B cell (primary cell): ENCODE data around the gene LRRC32. TPM values are rescaled to one million over a fixed set of nuclear protein-coding genes. Genes with fewer than 3 reads are reported as not detected.

Source experiments
- ATAC-seq: fragments of 200-7000 bp; cut with Tn5 transposase; one replicate; pipeline ENCODE4 v1.10.0; 2021; ENCODE audit warnings: low read depth, mild to moderate bottlenecking, moderate number of reproducible peaks, moderate library complexity
- CTCF ChIA-PET: fragments of 350-600 bp; sonication (Branson Sonifier 250); formaldehyde crosslinking; loops from one replicate; lab custom pipeline; 2021; ENCODE audit warnings: antibody characterized with exemption, inconsistent platforms; lab: Charles Lee
- POLR2A ChIA-PET: fragments of 350-600 bp; sonication (Branson Sonifier 250); formaldehyde crosslinking; loops from one replicate; lab custom pipeline; 2021; ENCODE audit warnings: antibody characterized with exemption; lab: Charles Lee
- DNase-seq: peaks from one replicate; pipeline ENCODE4 v3.0.0; 2013
- H2AFZ ChIP-seq: 2 replicates; pipeline ENCODE4 v1.6.1; 2012; ENCODE audit warnings: mild to moderate bottlenecking, low read depth, low read length; ENCODE audit not compliant: insufficient read depth, poor library complexity, severe bottlenecking
- H3K27ac ChIP-seq, 2 donors: 1 replicate in 1 of 2; 2 replicates in 1 of 2; pipeline ENCODE4 v1.5.1; 2012 to 2013; ENCODE audit warnings: low read length in 2 of 2, mild to moderate bottlenecking in 2 of 2, moderate library complexity in 1 of 2
- H3K27me3 ChIP-seq, 4 experiments: fragments of 200-600 bp in 1 of 4; sonication (generic) in 1 of 4; replicated peaks in 1 of 4; 1 replicate in 2 of 4; 2 replicates in 2 of 4; pipeline versions ENCODE4 v1.6.1 to v1.7.0; 2013 to 2016; ENCODE audit warnings: low read length in 3 of 4, mild to moderate bottlenecking in 2 of 4, mixed read lengths in 1 of 4, moderate library complexity in 1 of 4; ENCODE audit not compliant: insufficient read depth in 4 of 4, control insufficient read depth in 3 of 4; ENCODE audit errors: control extremely low read depth in 1 of 4
- H3K36me3 ChIP-seq, 2 experiments: replicated peaks in 1 of 2; 1 replicate in 1 of 2; 2 replicates in 1 of 2; pipeline versions ENCODE4 v1.6.1 to v1.7.1; 2013; ENCODE audit warnings: low read length in 1 of 2; ENCODE audit not compliant: insufficient read depth in 2 of 2, control insufficient read depth in 1 of 2; ENCODE audit errors: control extremely low read depth in 1 of 2, extremely low read depth in 1 of 2
- H3K4me1 ChIP-seq, 2 donors: fragments of 200-600 bp in 1 of 2; sonication (generic) in 1 of 2; 1 replicate in 1 of 2; 2 replicates in 1 of 2; pipeline versions ENCODE4 v1.5.1 to v1.6.1; 2013 to 2017; ENCODE audit warnings: low read length in 2 of 2; ENCODE audit not compliant: control insufficient read depth in 2 of 2, insufficient read depth in 2 of 2
- H3K4me2 ChIP-seq: replicated peaks from 2 replicates; pipeline ENCODE3; 2012; ENCODE audit warnings: mild to moderate bottlenecking, low read depth, low read length; ENCODE audit not compliant: poor library complexity, severe bottlenecking
- H3K4me3 ChIP-seq, 5 experiments: fragments of 200-600 bp in 1 of 5; sonication (generic) in 1 of 5; 1 replicate in 3 of 5; 2 replicates in 2 of 5; pipeline versions ENCODE4 v1.5.1 to v1.7.0; 2011 to 2016; ENCODE audit warnings: low read length in 4 of 5, mild to moderate bottlenecking in 4 of 5, low read depth in 2 of 5, control low read depth in 1 of 5, moderate library complexity in 1 of 5; ENCODE audit not compliant: insufficient read depth in 1 of 5; ENCODE audit errors: control extremely low read depth in 1 of 5, extremely low read depth in 1 of 5
- H3K79me2 ChIP-seq: fragments of 200-600 bp; sonication (generic); one replicate; pipeline ENCODE4 v1.6.0; 2016; ENCODE audit warnings: low read length; ENCODE audit not compliant: control insufficient read depth, insufficient read depth
- H3K9ac ChIP-seq: fragments of 200-600 bp; sonication (generic); 2 replicates; pipeline ENCODE4 v1.6.1; 2017; ENCODE audit warnings: mild to moderate bottlenecking, low read length, moderate library complexity
- H3K9me3 ChIP-seq, 3 donors: one replicate each; pipeline versions ENCODE4 v1.6.1 to v1.7.1; 2013; ENCODE audit warnings: low read length in 2 of 3; ENCODE audit not compliant: control insufficient read depth in 2 of 3, insufficient read depth in 1 of 3; ENCODE audit errors: control extremely low read depth in 1 of 3
- H4K20me1 ChIP-seq: 2 replicates; pipeline ENCODE4 v1.6.0; 2012; ENCODE audit warnings: mild to moderate bottlenecking, low read length; ENCODE audit not compliant: insufficient read depth, control insufficient read depth, poor library complexity, severe bottlenecking
- H3K27ac Mint-ChIP-seq: one replicate; pipeline ENCODE4 v1.8.0; 2021; ENCODE audit warnings: mixed read lengths
- H3K27me3 Mint-ChIP-seq: one replicate; pipeline ENCODE4 v1.8.0; 2021; ENCODE audit warnings: mixed read lengths
- H3K4me1 Mint-ChIP-seq: one replicate; pipeline ENCODE4 v1.8.0; 2021; ENCODE audit warnings: mixed read lengths
- H3K4me3 Mint-ChIP-seq: one replicate; pipeline ENCODE4 v1.8.0; 2021; ENCODE audit warnings: mixed read lengths
- H3K9me3 Mint-ChIP-seq: one replicate; pipeline ENCODE4 v1.8.0; 2022; ENCODE audit warnings: mixed read lengths; ENCODE audit not compliant: insufficient read depth
- EZH2 ChIP-seq: IDR thresholded peaks from 2 replicates; pipeline ENCODE4 v1.6.1; 2012; ENCODE audit warnings: borderline replicate concordance, low read depth, mild to moderate bottlenecking, moderate library complexity, low read length; ENCODE audit not compliant: insufficient read depth, poor library complexity, severe bottlenecking
- WGBS: methylation state at CpG from one replicate; pipeline ENCODE4 v1.1.5; 2013; ENCODE audit warnings: missing lambda C conversion rate; ENCODE audit not compliant: insufficient coverage; 5-methylcytosine and 5-hydroxymethylcytosine counted together
- intact Hi-C: fragments of 100-400 bp; cut with micrococcal nuclease; formaldehyde crosslinking; loops from one replicate; pipeline ENCODE4 v1.10.0; 2022
- polyA plus RNA-seq: library from polyadenylated mRNA; depleted of rRNA; stranded (reverse); fragments of >200 nt; gene quantifications from 2 replicates; pipeline ENCODE4 v1.2.3, GENCODE V29; 2012
- total RNA-seq, 2 donors: library from RNA; stranded (reverse); fragments of 120-200 nt in 1 of 2; gene quantifications; 1 replicate in 1 of 2; 2 replicates in 1 of 2; pipeline versions ENCODE4 v1.2.3 to v1.2.4, GENCODE V29; 2013 to 2022
- TF ChIP-seq, protein P1 (sequence below): fragments of 200-600 bp; IDR thresholded peaks from one replicate; pipeline ENCODE4 v1.8.0; 2022; ENCODE audit warnings: antibody characterized with exemption, mild to moderate bottlenecking

Gene LRRC32
- total and polyA plus RNA-seq, 2 donors (not counting 1 experiment from before 2014, with no cell fraction given): 0.60 to 1.4 TPM

DNA sequence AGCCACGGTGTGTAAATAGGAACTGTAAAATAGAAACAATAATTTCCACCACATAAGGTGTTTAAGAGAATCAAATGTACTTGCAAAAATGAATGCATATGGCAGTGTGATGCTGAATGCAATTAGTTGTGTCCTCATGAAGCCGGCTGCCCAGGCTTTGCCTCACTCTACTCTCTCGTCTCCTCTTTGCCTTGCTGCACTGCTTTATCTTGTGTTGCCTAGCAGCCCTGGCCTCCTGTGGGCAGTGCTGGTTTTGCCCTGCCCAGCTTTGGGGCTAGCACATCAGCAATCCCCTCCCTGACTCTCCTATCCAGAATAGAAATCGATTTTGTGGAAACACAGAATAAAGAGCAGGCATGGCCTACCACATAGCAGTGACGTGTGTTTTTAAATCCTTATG, 30.0 kb downstream of the LRRC32 start:
- intact Hi-C loops: no loop called here

DNA sequence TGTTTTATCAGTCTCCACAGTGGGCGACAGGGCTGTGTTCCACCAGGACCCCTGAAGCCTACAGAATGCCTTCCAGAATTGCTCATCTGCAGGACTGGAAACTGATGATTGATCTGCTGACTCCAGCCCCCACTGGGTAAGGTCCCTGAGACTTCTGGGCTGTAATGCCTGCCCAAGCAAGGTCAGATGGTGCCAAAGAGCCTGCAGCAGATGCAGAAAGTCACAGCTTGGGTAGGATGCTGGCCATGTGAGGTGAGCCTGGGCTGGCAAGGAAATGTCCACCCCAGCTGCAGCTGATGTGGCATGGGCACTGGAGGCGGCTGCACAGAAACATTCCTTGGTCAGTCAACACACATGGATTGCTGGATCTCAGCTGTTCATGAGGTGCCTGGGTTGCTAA, 30.9 kb downstream of the LRRC32 start:
- H4K20me1 ChIP-seq: no peaks in the 10 kb centered on the region
- H3K4me1 ChIP-seq: peaks cover 53 to 55% of the 10 kb centered on the region in 2 donors
- peaks cover 4% of the 10 kb centered on the region for H3K79me2 ChIP-seq
- CTCF ChIA-PET: interaction anchor here (2.9 kb wide), 1 partner anchor 31 kb away, joined by 20 read pairs; the partner anchor contains the start of gene LRRC32
- no peaks in the 10 kb centered on the region for H3K9me3 Mint-ChIP-seq
- H3K9ac ChIP-seq: no peak overlapping the region
- no peak overlapping the region for H3K4me3 Mint-ChIP-seq
- POLR2A ChIA-PET: no interaction called here
- no peaks in the 10 kb centered on the region for H3K9me3 ChIP-seq
- H3K36me3 ChIP-seq: no peaks in the 10 kb centered on the region
- no peak overlapping the region for H2AFZ ChIP-seq
- H3K4me1 Mint-ChIP-seq: peaks cover 74% of the 10 kb centered on the region
- no peak overlapping the region for H3K4me2 ChIP-seq
- ATAC-seq (no peak), DNase-seq (no peak)
- peaks cover 0 to 8% (median 2%) of the 10 kb centered on the region in 4 experiments for H3K27me3 ChIP-seq
- peaks cover 27% of the 10 kb centered on the region for H3K27me3 Mint-ChIP-seq
- 94% methylated on average over 2 of the region's 2 CpGs for WGBS
- TF ChIP-seq, protein P1, sequence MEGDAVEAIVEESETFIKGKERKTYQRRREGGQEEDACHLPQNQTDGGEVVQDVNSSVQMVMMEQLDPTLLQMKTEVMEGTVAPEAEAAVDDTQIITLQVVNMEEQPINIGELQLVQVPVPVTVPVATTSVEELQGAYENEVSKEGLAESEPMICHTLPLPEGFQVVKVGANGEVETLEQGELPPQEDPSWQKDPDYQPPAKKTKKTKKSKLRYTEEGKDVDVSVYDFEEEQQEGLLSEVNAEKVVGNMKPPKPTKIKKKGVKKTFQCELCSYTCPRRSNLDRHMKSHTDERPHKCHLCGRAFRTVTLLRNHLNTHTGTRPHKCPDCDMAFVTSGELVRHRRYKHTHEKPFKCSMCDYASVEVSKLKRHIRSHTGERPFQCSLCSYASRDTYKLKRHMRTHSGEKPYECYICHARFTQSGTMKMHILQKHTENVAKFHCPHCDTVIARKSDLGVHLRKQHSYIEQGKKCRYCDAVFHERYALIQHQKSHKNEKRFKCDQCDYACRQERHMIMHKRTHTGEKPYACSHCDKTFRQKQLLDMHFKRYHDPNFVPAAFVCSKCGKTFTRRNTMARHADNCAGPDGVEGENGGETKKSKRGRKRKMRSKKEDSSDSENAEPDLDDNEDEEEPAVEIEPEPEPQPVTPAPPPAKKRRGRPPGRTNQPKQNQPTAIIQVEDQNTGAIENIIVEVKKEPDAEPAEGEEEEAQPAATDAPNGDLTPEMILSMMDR: no peak
- TF ChIP-seq EZH2: no peak
- no peak overlapping the region for H3K27ac Mint-ChIP-seq
- intact Hi-C loops: loop anchor here (10.0 kb wide), 1 partner anchor 55 kb away; no protein-coding TSS in a partner anchor
- H3K27ac ChIP-seq: no peak overlapping the region
- no peak overlapping the region for H3K4me3 ChIP-seq

More for the DNA sequence above, 30.0 kb downstream of the LRRC32 start:
- ChIA-PET CTCF (no interaction called here), POLR2A (no interaction called here)
- Histone ChIP-seq H2AFZ (no peak overlapping the region), H3K79me2 (peaks cover 4% of the 10 kb centered on the region), H3K4me1 (peaks cover 53 to 54% of the 10 kb centered on the region in 2 donors), H4K20me1 (no peaks in the 10 kb centered on the region), H3K9ac (no peak overlapping the region), H3K36me3 (no peaks in the 10 kb centered on the region), H3K27ac (no peak overlapping the region), H3K9me3 (no peaks in the 10 kb centered on the region), H3K4me2 (no peak overlapping the region), H3K4me3 (no peak overlapping the region), H3K27me3 (peaks cover 0 to 9% (median 3%) of the 10 kb centered on the region in 4 experiments)
- no peak for ATAC-seq
- H3K9me3 Mint-ChIP-seq: no peaks in the 10 kb centered on the region
- peaks cover 33% of the 10 kb centered on the region for H3K27me3 Mint-ChIP-seq
- DNase-seq: no peak
- 89% methylated on average over 4 of the region's 5 CpGs for WGBS
- TF ChIP-seq EZH2: no peak
- TF ChIP-seq, protein P1: no peak
- peaks cover 66% of the 10 kb centered on the region for H3K4me1 Mint-ChIP-seq
- peak overlapping the region; percentile 69 for H3K27ac Mint-ChIP-seq
- peak overlapping the region; percentile 7 for H3K4me3 Mint-ChIP-seq
